NCI-H526 (cell line): Measurements from ENCODE around the gene IQCN.
A peak's percentile ranks its signal among the peaks of the same experiment; 100 is the strongest.

Experiments used
- DNase-seq, 2 experiments: peaks; one replicate each; lab custom pipeline; 2025; lab: John Stamatoyannopoulos, UW

The IQCN gene, protein sequence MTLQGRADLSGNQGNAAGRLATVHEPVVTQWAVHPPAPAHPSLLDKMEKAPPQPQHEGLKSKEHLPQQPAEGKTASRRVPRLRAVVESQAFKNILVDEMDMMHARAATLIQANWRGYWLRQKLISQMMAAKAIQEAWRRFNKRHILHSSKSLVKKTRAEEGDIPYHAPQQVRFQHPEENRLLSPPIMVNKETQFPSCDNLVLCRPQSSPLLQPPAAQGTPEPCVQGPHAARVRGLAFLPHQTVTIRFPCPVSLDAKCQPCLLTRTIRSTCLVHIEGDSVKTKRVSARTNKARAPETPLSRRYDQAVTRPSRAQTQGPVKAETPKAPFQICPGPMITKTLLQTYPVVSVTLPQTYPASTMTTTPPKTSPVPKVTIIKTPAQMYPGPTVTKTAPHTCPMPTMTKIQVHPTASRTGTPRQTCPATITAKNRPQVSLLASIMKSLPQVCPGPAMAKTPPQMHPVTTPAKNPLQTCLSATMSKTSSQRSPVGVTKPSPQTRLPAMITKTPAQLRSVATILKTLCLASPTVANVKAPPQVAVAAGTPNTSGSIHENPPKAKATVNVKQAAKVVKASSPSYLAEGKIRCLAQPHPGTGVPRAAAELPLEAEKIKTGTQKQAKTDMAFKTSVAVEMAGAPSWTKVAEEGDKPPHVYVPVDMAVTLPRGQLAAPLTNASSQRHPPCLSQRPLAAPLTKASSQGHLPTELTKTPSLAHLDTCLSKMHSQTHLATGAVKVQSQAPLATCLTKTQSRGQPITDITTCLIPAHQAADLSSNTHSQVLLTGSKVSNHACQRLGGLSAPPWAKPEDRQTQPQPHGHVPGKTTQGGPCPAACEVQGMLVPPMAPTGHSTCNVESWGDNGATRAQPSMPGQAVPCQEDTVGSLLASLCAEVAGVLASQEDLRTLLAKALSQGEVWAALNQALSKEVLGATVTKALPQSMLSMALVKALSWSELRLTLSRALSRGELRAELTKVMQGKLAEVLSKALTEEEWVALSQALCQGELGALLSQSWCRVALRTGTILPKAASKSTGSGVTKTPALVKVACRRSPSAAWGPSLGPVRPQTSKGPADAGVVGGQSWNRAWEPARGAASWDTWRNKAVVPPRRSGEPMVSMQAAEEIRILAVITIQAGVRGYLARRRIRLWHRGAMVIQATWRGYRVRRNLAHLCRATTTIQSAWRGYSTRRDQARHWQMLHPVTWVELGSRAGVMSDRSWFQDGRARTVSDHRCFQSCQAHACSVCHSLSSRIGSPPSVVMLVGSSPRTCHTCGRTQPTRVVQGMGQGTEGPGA (N-terminal part only)

DNA sequence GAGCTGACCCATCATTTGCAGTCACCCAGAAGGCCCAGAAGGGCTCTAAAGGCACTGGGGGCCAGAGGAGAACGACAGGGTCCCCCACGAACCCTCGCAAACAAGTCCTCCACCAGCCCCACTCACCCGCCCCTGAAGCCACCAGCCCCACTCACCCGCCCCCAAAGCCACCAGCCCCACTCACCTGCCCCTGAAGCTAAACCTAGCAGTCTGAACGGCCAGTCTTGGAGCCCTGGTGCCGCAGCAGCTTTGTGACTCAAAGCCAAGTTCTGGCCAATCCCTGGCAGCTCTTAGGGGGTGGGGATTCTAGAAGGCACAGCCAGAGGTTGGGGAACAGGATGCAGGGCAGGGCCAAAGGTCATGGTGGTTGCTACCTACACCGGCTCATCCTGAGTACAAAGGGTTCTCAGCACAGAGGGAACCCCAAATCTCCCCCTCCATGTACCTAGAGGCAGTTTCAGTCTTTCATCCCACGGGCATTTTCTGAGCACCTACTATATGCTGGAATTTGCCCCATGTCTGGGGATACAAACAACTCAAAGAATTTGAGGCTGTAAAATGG lies at the start of gene IQCN:
Gene IQCN (minus strand): TSS at position 234 of the 562 bp plus-strand sequence. CDS start 4,974 bp downstream, outside the sequence.
- no peak for DNase-seq

DNA sequence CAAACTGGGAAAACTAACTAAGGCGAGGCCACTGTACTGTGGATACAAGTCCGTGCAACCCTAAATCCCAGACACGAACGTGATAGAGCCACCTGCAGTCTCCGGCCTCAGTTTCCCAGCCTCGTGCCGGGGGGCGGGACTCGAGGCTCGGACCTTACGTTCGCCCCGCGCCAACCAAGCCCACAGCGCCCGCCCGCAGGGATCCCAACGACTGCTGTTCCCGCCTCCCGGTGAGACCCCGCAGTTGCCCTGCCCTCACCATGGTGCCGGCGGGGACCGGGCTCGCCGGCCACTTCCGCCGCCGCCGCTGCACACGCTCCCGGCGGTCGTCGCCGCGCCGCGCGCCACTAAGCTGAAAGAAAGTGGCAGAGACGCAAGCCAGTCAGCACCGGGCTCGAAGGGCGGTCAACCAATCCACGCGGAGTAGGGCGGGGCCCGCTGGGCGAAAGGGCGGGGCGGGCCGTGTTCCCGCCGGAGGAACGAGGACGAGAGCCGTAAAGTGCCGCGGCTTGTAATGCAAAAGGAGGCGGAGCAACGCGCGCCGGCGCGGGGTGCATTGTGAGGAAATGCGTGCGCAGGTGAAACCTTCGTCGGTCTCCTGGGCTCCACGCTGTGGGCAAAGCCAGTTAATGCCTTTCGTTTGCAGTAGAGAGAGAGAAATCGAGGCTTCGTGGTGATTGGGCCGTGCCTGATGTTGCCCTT lies 48.7 kb upstream of the IQCN start, which contains the start of gene LSM4:
Gene LSM4 (minus strand): TSS at position 318 of the 702 bp plus-strand sequence. CDS start 56 bp downstream, at position 262.
- DNase-seq = peak; percentile 91 to 97

DNA sequence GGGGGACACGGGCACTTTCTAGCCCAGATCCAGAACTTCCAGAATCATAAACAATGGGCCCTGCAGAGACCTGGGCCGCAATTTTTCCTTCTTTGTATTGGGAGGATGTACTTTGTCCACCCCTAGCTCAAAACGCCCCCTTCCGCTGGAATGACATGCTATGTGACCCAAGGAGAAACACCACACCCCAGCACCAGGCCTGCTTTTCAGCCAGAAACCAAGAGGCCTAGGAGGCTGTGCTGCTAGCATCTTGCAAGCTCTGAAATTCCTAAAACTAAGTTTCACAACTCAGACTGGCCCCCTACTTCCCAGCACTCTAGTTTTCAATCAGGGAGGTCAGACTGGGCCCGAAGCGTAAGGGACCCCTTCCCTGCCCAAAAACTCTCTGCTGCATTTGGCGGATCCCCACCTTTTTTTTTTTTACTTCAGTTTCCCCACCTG lies 48.1 kb upstream of the IQCN start:
- peak; percentile 25 for DNase-seq

DNA sequence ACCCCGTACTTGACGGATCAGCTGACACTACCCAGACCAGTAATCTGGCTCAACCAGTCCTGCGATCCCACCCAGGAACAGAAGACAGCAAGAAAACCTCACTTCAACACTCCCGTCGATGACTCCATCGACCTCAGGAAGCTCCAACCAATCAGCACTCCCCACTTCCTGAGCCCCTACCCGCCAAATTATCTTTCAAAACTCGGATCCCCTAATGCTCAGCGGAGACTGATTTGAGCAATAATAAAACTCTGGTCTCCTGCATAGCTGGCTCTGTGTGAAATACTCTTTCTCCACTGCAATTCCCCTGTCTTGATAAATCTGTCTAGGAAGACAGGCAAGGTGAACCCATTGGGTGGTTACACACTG lies 47.5 kb upstream of the IQCN start:
- DNase-seq = no peak

DNA sequence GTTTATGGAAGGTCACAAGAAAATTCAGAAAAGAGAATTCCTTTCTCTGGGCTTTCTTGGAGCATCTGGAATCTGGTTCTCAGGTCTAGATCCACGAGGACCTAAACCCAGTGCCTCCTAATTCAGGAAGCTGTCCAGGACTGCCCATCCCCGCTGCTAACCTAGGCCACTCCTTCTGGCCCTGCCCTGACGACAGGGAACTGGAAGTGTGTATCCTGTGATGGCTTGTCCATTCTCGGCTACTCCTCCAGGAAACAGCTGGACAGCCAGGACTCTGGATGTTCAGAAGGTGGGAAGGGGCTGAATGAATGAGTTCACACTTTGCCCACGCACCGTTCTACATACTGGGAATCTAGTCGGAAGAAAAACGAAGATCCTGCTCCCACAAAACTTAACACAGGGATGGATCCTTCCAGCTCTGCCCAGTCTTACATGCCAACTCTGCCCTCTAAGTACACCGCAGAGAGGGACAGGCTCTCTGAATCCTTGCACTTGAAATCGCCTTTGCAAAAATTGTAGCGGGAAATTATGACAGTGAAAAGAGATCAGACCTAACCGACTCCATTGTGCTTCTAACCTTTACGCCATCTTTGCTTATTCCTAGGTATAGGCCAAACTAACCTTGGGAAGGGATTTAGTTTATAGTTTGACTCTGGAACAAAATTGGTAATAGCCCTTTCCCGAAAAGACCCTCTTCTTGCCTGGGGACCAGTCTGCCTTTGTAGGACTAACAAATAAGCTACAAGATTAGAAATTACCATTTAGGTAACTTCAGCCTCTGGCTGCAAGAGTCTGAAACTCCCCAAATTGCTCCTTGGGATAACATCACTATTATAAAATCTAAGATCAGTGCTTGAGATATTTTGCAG lies 46.8 kb upstream of the IQCN start:
- DNase-seq = no peak

DNA sequence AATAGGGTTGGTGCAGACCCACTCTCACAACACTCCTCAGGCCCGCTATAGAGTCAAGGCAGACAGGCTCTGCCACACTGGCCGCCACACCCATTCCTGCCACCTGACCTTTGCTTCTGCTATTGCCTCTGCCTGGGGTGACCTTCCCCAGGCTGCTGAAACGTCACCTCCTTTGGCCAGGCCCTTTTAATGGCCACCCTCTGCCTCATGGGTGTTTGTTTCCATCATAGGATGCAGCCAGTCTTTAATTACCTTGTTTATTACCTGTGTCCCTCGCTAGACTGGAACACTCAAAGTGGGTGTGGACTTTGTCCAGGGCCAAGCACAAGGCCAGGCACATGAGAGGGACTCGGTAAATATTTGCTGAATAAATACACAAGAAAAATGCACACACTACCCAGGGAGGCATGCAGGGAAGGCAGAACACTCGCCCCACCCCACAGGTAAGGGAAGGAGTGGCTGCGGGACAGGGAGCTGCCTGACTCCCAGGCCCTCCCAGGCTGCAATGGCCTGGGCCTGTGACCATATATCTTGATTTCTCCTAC lies 45.4 kb upstream of the IQCN start:
- DNase-seq = no peak

DNA sequence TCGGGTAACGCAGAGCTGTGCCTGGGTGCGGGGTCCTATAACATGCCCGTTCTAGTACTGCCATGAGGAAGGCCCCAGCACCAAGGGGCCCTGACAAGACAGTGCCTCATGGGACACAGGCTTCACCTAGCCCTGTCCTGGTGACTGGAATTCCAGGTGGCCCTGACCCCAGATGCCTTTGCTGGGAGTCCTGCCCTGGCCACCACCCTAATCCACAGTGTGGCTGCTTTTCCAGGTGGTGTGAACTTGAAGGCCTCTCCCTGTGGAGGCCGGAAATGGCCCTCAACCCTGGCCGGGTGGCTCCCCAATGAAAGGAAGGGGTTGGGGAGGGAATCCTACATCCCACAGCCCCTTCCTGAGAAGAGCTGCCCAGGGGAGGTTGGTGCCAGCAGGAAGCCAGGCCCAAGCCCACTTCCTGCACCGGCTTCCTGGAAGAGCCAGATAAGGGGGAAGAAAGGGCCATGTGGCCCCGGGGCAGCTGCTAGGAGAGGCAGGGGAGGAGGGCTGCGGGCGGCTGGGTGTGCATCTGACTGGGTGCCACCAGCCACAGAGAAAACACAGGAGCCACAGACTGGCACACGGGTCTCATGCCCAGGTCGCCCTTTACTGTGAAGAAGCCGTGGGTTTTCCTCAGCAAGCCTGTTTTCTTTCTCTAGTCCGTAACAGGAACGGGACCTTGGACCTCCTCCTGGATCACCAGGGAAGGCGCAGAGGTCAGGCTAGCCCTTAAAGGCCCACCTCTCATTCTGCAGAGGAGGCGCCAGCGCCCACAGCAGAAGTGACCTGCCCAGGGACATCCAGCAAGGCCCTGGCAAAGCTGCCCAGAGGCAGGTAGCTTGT lies 43.9 kb upstream of the IQCN start:
- no peak for DNase-seq

DNA sequence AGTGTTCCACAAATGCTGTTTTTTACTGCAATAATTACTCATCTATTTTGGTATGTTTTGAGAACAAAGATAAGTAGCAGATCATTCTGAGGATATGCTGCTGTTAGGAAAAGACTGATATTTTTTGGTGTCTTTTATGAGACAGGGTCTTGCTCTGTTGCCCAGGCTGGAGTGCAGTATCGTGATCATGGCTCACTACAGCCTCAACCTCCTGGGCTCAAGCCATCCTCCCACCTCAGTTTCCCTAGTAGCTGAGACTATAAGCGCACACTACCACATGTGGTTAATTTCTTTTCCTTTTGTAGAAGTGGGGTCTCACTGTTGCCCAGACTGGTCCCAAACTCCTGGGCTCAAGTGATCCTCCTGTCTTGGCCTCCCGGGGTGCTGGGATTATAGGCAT lies 39.1 kb upstream of the IQCN start:
- no peak for DNase-seq

DNA sequence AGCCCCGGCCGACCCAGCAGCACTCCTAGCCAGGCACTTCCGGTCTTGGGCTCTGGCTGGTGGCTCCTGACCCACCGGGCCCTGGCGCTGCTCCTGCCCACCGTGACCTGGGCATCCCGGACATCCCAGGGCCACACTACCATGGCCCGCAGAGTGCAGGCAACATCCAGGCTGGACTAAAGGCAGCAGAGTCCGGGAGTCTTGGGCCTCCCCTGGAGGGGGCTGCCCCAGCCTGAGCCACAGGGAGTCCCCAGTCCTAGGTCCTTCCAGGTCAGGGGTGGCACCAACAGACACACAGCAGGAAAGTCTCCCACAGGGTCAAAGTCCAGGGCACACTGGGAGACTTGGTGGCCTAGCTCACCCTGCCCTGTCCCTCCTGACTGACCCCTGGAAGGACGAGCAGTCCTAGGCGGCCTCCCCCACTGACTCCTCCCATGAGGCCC lies 37.9 kb upstream of the IQCN start:
- no peak for DNase-seq

DNA sequence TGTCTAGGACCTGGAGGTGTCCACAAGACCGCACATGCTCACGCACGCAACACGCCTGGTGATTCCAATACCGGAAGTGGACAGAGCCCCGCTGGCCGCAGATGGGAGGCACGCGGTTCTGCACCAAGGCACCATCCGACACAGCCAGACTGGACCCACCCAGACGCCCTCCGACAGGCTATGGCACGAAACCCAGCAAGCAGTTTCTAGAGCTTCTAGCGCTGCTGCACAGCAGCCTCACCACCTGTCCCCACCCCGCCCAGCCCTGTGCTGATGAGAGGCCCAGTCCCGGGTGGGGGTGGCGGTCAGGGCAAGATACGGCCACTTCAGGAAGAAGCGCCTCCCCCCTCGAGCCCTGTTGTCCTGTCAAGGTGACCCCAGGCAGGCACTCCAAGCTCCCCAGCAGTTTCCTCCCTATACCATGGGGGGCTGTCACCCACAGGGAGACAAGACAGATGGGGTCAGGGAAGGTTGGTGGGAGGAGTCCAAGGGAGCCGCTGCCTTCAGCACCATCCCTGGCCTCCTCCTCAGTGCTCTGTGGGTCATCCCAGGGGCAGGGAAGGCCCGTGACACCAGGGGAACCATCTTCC lies 37.3 kb upstream of the IQCN start:
- no peak for DNase-seq

DNA sequence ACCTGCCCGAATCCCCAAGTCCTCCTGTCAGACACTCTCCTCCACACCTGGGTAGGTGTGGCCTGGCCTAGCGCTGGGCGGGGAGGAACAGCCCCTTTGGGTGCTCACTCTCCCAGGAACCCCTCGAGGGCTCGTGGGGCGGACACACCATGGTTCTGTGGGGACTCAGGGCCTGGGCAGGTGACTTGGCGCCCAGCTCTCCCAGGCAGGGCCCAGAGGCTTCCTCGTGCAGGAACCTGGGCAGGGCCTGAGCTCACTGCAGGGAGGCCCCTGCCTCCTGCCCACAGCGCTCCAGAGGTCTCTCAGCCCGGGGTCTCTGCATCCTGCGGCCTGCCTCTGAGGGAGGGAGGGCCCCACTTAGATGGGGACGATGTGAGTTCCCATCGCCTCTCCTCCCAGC lies 36.7 kb upstream of the IQCN start:
- no peak for DNase-seq

DNA sequence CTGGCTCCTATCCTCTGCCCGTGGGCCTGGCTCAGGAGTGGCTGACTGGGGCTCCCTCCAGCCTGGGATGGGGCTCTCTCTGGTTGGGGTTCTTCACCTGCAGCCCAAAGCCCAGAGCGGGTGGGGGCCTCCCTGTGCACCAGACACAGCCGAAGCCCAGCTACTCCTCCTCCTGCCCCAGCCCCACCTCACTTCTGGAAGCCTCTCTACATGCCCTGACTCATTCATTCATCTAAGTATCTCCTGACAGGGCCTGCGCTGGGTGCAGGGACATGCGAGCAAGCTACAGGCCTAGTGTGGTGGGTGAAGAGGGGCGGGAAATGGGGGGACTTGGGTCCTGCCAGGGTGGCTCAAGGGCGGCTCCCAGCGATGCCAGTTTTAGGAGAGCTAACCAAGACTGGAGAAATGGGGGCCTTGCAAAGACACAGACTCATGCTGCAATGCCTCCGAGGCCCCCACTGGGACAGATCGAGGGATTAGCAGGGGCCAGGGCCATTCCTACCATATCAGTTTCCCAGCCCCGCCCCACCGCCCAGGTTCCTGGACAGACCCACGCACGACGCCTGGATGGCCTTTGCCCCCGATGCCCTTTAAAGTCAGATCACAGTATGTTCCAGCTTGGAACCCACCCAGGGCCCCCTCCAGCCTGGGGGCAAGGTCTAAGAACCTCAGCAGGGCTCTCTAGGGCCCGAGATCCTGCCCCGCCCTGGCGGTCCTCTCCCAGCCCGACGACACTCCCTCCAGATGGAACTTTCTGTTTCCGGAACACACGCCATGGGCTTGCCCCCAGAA lies 36.1 kb upstream of the IQCN start:
- DNase-seq = no peak

DNA sequence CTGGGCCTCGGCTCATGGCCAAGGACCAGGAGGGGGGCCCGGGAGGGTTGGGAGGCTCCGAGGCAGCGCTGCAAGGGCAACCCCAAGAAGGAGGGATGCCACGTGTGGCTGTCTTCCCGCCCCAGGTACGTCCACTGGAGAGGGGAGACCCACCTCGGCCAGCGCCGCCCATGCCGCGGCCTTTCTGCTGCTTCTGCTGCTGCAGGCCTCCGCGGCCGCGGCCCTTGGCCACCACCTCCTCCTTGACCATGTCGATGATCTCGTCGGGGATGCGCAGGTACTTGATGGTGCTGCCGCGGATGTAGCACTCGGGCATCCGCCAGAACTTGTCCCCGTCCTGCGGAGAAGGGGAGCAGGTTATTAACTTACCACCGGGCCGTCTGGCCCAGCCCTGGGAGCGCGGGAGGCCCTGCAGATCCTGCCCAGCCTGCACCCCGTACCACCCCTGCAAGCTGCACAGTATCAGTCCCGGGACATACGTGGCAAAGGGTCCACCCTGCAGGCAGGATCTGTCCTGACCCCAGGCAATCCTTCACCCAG lies 35.3 kb upstream of the IQCN start:
- no peak for DNase-seq

DNA sequence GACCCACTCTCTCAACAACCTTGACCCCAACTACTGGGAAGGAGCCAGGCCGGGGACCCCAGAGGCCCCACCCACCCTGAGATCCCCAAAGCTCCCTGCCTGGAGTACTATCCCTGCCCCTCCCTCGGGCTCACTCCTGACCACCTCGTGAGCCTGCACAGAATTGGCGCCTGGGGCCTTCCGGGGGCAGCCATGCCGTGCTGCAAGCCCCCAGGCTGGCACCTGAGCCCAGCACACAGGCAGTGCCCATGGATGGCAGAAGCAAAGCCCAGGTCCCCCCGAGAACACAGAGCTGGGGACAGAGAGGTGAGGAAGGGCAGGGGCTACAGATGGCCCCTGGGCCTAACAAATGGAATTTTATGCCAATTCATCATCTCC lies 34.7 kb upstream of the IQCN start:
- DNase-seq = no peak

DNA sequence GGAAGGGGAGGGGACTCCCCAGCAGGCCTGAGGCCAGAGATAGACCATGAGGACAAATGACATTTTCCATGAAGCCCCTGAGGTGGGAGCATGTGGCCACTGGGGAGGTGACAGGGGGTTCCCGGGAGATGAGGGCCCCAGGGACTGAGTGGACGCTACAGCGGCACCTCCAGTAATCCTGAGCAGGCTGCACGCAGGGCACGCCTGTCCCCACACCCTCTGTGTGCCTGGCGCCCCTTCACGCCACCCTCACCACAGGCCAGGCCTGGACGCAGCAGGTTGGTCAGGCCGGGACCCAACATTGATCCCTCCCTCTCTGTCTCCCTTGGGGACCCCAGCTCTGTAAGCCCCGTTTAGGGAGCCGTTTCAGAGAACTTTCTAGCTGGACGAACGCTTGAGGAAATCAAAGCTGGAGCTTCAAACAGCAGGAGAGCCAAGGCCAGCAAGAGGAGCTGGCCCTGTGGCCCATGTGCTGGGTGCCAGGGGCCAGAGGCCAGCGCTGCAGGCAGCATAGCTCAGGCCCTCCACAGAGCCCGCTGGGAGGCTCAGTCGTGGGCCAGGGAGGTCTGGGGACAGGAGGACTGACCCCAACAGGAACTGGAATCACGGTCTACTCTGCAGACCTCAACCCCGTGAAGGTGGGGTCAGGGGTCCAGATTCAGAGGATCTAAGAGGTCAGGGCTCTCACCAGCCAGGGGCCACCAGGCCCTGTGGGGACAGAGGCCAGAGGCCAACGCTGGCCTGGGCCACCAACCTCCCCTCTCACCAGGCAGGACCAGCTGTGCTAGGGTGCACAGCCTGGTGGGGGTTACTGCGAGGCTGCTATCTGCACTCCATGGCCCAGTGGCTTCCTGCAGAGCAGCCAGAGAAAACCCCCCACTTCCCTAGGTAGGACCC lies 34.0 kb upstream of the IQCN start:
- DNase-seq = no peak

DNA sequence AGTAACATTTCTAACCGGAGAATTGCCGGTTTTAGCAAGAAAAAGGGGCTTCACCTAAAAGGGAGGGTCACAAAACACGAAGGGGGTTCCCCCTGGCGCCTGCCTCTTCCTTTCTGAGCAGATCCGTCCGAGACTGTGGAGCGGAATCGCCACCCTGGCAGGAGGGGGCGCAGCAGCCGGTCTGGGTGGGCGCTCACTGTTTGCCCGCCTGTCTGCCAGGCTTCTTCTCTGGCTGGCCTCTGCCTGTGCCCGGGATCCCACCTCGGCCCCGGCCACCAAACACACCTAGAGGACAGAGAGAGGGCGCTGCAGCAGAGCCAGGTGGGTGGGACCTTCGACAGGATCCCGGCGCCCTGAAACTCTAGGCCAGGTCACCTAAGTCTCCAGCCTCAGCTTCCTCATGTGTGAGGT lies 33.0 kb upstream of the IQCN start:
- no peak for DNase-seq
